ENCODE data around the gene USP40.

GRCh38 chr2:233428438-233428837, 138.1 kb downstream of the USP40 start:
- no peak for TF ChIP-seq MYC (IDR thresholded peaks at IDR 0.05; ENCODE audit: borderline replicate concordance, low read length)
- no peak for TF ChIP-seq CTCF (IDR thresholded peaks at IDR 0.05)
- TF ChIP-seq USF2 (IDR thresholded peaks at IDR 0.05), result no peak
- no peak for TF ChIP-seq CHD2 (IDR thresholded peaks at IDR 0.05; ENCODE audit: low read length, partially characterized antibody)
- TF ChIP-seq POLR2AphosphoS2 (conservative IDR thresholded peaks at IDR 0.05; ENCODE audit: low read length), result no peak
- no peak for TF ChIP-seq ESRRA (IDR thresholded peaks at IDR 0.05; ENCODE audit: borderline replicate concordance, low read length)
- TF ChIP-seq E2F6 (IDR thresholded peaks at IDR 0.05; ENCODE audit: borderline replicate concordance, low read depth), result no peak
